Measurements from ENCODE around the gene DMC1. TPM values are rescaled to one million over a fixed set of nuclear protein-coding genes. Genes with fewer than 3 reads are reported as not detected.

Gene DMC1
- total and polyA plus RNA-seq, 2 of the 4 experiments (the other 2 are of a cell fraction) = 0.18 to 0.38 TPM

- Histone ChIP-seq H4K5ac (ENCODE audit: low read depth, low read length) (no peak overlapping the region), H4K8ac (ENCODE audit: low read depth in 2 of 2, low read length in 2 of 2) (no peak overlapping the region), H4K20me1 (ENCODE audit: insufficient read depth, low read length) (no peaks in the 10 kb centered on the region), H2AFZ (replicated peaks; ENCODE audit: low read length, poor library complexity) (no peak overlapping the region), H4K91ac (ENCODE audit: insufficient read depth, low read depth, low read length) (no peak overlapping the region), H2BK15ac (ENCODE audit: low read depth, low read length) (no peak overlapping the region), H2AK9ac (replicated peaks; ENCODE audit: low read depth, low read length, poor library complexity) (no peak overlapping the region), H3K4me1 (ENCODE audit: control insufficient read depth, insufficient read depth, low read length) (no peaks in the 10 kb centered on the region), H3K18ac (ENCODE audit: low read depth, low read length) (no peak overlapping the region), H3K9me1 (ENCODE audit: insufficient read depth, low read length) (no peaks in the 10 kb centered on the region), H2BK120ac (ENCODE audit: low read depth, low read length) (no peak overlapping the region), H3K79me1 (ENCODE audit: low read depth in 1 of 2, low read length in 2 of 2) (no peaks in the 10 kb centered on the region), H2BK5ac (ENCODE audit: low read depth, low read length, poor library complexity, severe bottlenecking) (no peak overlapping the region), H3K4me2 (ENCODE audit: low read depth, low read length) (no peak overlapping the region), H3K36me3 (ENCODE audit: control insufficient read depth, insufficient read depth, low read length) (no peaks in the 10 kb centered on the region), H3K56ac (ENCODE audit: extremely low read depth, insufficient read depth, low read length) (no peak overlapping the region), H3K27ac (ENCODE audit: insufficient read depth, low read length) (no peak overlapping the region), H3K9ac (ENCODE audit: low read depth, low read length) (no peak overlapping the region), H3K23ac (ENCODE audit: low read depth, low read length) (no peak overlapping the region), H3K27me3 (ENCODE audit: control insufficient read depth, insufficient read depth, low read length) (peaks cover 2% of the 10 kb centered on the region; the same call in 1 of the 2 replicates), H3K4me3 (ENCODE audit: insufficient read depth, low read depth, low read length) (no peak overlapping the region), H3K9me3 (ENCODE audit: control insufficient read depth, insufficient read depth, low read length) (no peaks in the 10 kb centered on the region), H3K4ac (ENCODE audit: low read depth, low read length) (no peak overlapping the region), H3K14ac (replicated peaks; ENCODE audit: low read depth, low read length) (no peak overlapping the region), H2BK20ac (ENCODE audit: low read depth, low read length) (no peak overlapping the region), H2AK5ac (ENCODE audit: low read depth, low read length) (no peak overlapping the region)
- WGBS, 2 experiments (ENCODE audit: extremely low coverage in 2 of 2, insufficient read length in 1 of 2) = no CpG with 5 or more reads among the region's 4 CpGs
- ATAC-seq (ENCODE audit: low read depth) (no peak), DNase-seq (no peak)
- dilution Hi-C loops (cut with HindIII; ENCODE audit: low sequenced_read_pairs, unreplicated experiment) = no loop called here
- in situ Hi-C loops (cut with MboI; ENCODE audit: low sequenced_read_pairs) = no loop called here
- TF ChIP-seq MXI1 (IDR thresholded peaks at IDR 0.05; ENCODE audit: borderline replicate concordance, low read depth, low read length) (no peak), SMC3 (IDR thresholded peaks at IDR 0.05; ENCODE audit: low read depth, low read length) (no peak), POLR2A (IDR thresholded peaks at IDR 0.05; ENCODE audit: low read depth, low read length) (no peak), ELK1 (IDR thresholded peaks at IDR 0.05; ENCODE audit: borderline replicate concordance, low read depth, low read length) (no peak)
- no TSS peak for BruUV-seq (replicated peaks)
- ChIA-PET POLR2A (ENCODE audit: unreplicated experiment) (no interaction called here), CTCF (no interaction called here)
- intact Hi-C loops (cut with micrococcal nuclease) = no loop called here
Measured at GRCh38 chr22:38531251-38531938, 38.6 kb downstream of the DMC1 start.
